ENCODE results near the gene MOSPD3. TPM values are rescaled to one million over a fixed set of nuclear protein-coding genes. Genes with fewer than 3 reads are reported as not detected.

Gene MOSPD3
- total RNA-seq, 4 donors from 2014 or later: 6.6 to 16.8 (median 12.0) TPM

DNA sequence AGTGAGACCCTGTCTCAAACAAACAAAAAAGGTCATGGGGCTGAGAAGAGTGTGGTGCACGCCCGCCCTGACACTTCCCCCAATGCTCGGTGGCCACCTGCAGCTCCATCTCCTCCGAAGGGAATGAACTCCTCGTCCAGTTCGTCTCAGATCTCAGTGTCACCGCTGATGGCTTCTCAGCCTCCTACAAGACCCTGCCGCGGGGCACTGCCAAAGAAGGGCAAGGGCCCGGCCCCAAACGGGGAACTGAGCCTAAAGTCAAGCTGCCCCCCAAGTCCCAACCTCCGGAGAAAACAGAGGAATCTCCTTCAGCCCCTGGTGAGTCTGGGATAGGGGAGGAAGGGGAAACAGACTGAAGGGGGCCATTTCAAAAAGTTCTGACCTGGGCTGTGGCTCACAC, 6.0 kb upstream of the MOSPD3 start:
- DNase-seq (ENCODE audit: extremely low spot score): no peak
- H3K9me3 ChIP-seq: no peaks in the 10 kb centered on the region
- TF ChIP-seq CTCF (IDR thresholded peaks at IDR 0.05): no peak
- no peak for TF ChIP-seq EP300 (IDR thresholded peaks at IDR 0.05)
- TF ChIP-seq POLR2A (IDR thresholded peaks at IDR 0.05; ENCODE audit: low read depth): no peak
- no peak for TF ChIP-seq POLR2AphosphoS5 (IDR thresholded peaks at IDR 0.05)
- no peak overlapping the region for H3K4me3 ChIP-seq
- H3K36me3 ChIP-seq: no peaks in the 10 kb centered on the region
- 89% methylated on average over 12 of the region's 12 CpGs for WGBS
- intact Hi-C loops (cut with DNase I): loop anchor here (10.0 kb wide), 1 partner anchor 248 kb away; the partner anchor contains the start of gene SLC12A9
- H3K27ac ChIP-seq (replicated peaks in 1 of 4): no peak overlapping the region
- peaks cover 21 to 45% (median 41%) of the 10 kb centered on the region in 4 donors for H3K4me1 ChIP-seq
- H3K27me3 ChIP-seq: no peaks in the 10 kb centered on the region

- no peak overlapping the region for H3K4me3 ChIP-seq
- 92% methylated on average over 8 of the region's 8 CpGs for WGBS
- intact Hi-C loops (cut with DNase I): loop anchor here (10.0 kb wide), 1 partner anchor 248 kb away; the partner anchor contains the start of gene SLC12A9
Measured at GRCh38 chr7:100607111-100607510, 5.2 kb upstream of the MOSPD3 start.

DNA sequence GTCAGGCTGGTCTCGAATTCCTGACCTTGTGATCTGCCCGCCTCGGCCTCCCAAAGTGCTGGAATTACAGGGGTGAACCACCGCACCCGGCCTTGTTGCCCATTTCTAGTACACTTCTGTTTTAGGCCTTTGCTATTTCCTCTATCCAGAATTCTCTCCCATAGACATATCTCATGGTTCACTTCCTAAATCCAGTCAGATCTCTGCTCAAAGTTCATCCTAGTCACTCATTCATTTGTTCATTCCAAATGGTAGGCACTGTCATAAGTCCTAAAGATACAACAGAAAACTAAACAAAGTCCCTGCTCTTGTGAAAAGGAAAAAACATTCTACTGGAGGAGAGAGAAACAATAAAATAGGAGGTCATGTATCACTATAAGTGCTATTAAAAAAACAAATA, 2.4 kb upstream of the MOSPD3 start:
- Histone ChIP-seq H3K27ac (replicated peaks in 1 of 4) (no peak overlapping the region), H3K36me3 (peaks cover 0 to 9% (median 2%) of the 10 kb centered on the region in 4 donors), H3K4me3 (no peak overlapping the region), H3K9me3 (no peaks in the 10 kb centered on the region), H3K4me1 (peaks cover 19 to 28% (median 25%) of the 10 kb centered on the region in 4 donors), H3K27me3 (no peaks in the 10 kb centered on the region)
- no peak for TF ChIP-seq POLR2AphosphoS5 (IDR thresholded peaks at IDR 0.05)
- TF ChIP-seq POLR2A (IDR thresholded peaks at IDR 0.05; ENCODE audit: low read depth): no peak
- no peak for TF ChIP-seq EP300 (IDR thresholded peaks at IDR 0.05)
- no peak for TF ChIP-seq CTCF (IDR thresholded peaks at IDR 0.05)
- intact Hi-C loops (cut with DNase I): loop anchor here (5.0 to 10.0 kb wide), 2 partner anchors 62 to 245 kb away; partner anchors contain the start of genes GNB2 and SLC12A9
- 97% methylated on average over 5 of the region's 5 CpGs for WGBS
- no peak for DNase-seq (ENCODE audit: extremely low spot score)

More at GRCh38 chr7:100607111-100607510, 5.2 kb upstream of the MOSPD3 start:
- Histone ChIP-seq H3K36me3 (no peaks in the 10 kb centered on the region), H3K9me3 (no peaks in the 10 kb centered on the region), H3K27ac (replicated peaks in 1 of 4) (no peak overlapping the region), H3K27me3 (no peaks in the 10 kb centered on the region), H3K4me1 (peaks cover 22 to 39% (median 36%) of the 10 kb centered on the region in 4 donors)
- TF ChIP-seq POLR2AphosphoS5 (IDR thresholded peaks at IDR 0.05) (no peak), POLR2A (IDR thresholded peaks at IDR 0.05; ENCODE audit: low read depth) (no peak), EP300 (IDR thresholded peaks at IDR 0.05) (no peak), CTCF (IDR thresholded peaks at IDR 0.05) (no peak)
- no peak for DNase-seq (ENCODE audit: extremely low spot score)

GRCh38 chr7:100612730-100613390, 520 bp downstream of the MOSPD3 start:
- DNase-seq (ENCODE audit: extremely low spot score): no peak
- Histone ChIP-seq H3K9me3 (no peaks in the 10 kb centered on the region), H3K27me3 (no peaks in the 10 kb centered on the region), H3K4me3 (peak overlapping the region; percentile 65 to 83 (median 74)), H3K4me1 (peaks cover 14 to 17% (median 14%) of the 10 kb centered on the region in 4 donors), H3K36me3 (peaks cover 0 to 20% (median 8%) of the 10 kb centered on the region in 4 donors), H3K27ac (replicated peaks in 1 of 4) (peak overlapping the region; percentile 91 to 95 (median 92))
- intact Hi-C loops (cut with DNase I): loop anchor here (5.0 kb wide), 1 partner anchor 59 kb away; the partner anchor contains the start of gene GNB2
- TF ChIP-seq EP300 (IDR thresholded peaks at IDR 0.05) (no peak), POLR2A (IDR thresholded peaks at IDR 0.05; ENCODE audit: low read depth) (no peak), CTCF (IDR thresholded peaks at IDR 0.05) (no peak), POLR2AphosphoS5 (IDR thresholded peaks at IDR 0.05) (no peak)
- 7% methylated on average over 12 of the region's 29 CpGs for WGBS

Measured in esophagus muscularis mucosa (tissue), 4 donors.